Mucosa of stomach (tissue), 1 donor: ENCODE data around the gene PHC2.

Source experiments
- H3K27me3 ChIP-seq: one replicate; pipeline ENCODE4 v1.7.0; 2013; ENCODE audit warnings: mild to moderate bottlenecking, low read length; ENCODE audit not compliant: control insufficient read depth, insufficient read depth
- H3K36me3 ChIP-seq: one replicate; pipeline ENCODE4 v1.7.0; 2013; ENCODE audit warnings: low read length; ENCODE audit not compliant: control insufficient read depth, insufficient read depth
- H3K4me1 ChIP-seq: one replicate; pipeline ENCODE4 v1.7.0; 2013; ENCODE audit warnings: mild to moderate bottlenecking, low read length; ENCODE audit not compliant: control insufficient read depth, insufficient read depth
- H3K4me3 ChIP-seq: one replicate; pipeline ENCODE4 v1.7.0; 2013; ENCODE audit warnings: low read length
- H3K9ac ChIP-seq: one replicate; pipeline ENCODE4 v1.7.0; 2013; ENCODE audit warnings: mild to moderate bottlenecking, low read length, moderate library complexity
- H3K9me3 ChIP-seq: one replicate; pipeline ENCODE4 v1.7.0; 2013; ENCODE audit warnings: mild to moderate bottlenecking, low read length, moderate library complexity; ENCODE audit not compliant: control insufficient read depth
- donor health status: Pancreatic carcinoma.

Gene PHC2

GRCh38 chr1:33392206-33392605, 38.7 kb downstream of the PHC2 start:
- no peaks in the 10 kb centered on the region for H3K9me3 ChIP-seq
- no peak overlapping the region for H3K9ac ChIP-seq
- H3K36me3 ChIP-seq: no peaks in the 10 kb centered on the region
- no peaks in the 10 kb centered on the region for H3K27me3 ChIP-seq
- H3K4me1 ChIP-seq: no peaks in the 10 kb centered on the region
- H3K4me3 ChIP-seq: no peak overlapping the region

- H3K4me1 ChIP-seq: no peaks in the 10 kb centered on the region
- H3K4me3 ChIP-seq: no peak overlapping the region
- H3K9me3 ChIP-seq: no peaks in the 10 kb centered on the region
- H3K27me3 ChIP-seq: no peaks in the 10 kb centered on the region
- no peak overlapping the region for H3K9ac ChIP-seq
- H3K36me3 ChIP-seq: no peaks in the 10 kb centered on the region
Observed at GRCh38 chr1:33391343-33392078, 39.4 kb downstream of the PHC2 start.

GRCh38 chr1:33390542-33390941, 40.4 kb downstream of the PHC2 start:
- Histone ChIP-seq H3K36me3 (no peaks in the 10 kb centered on the region), H3K9me3 (no peaks in the 10 kb centered on the region), H3K9ac (no peak overlapping the region), H3K4me3 (no peak overlapping the region), H3K27me3 (no peaks in the 10 kb centered on the region), H3K4me1 (no peaks in the 10 kb centered on the region)

GRCh38 chr1:33388805-33389771, 41.8 kb downstream of the PHC2 start:
- Histone ChIP-seq H3K9me3 (no peaks in the 10 kb centered on the region), H3K9ac (no peak overlapping the region), H3K4me3 (no peak overlapping the region), H3K4me1 (no peaks in the 10 kb centered on the region), H3K36me3 (no peaks in the 10 kb centered on the region), H3K27me3 (no peaks in the 10 kb centered on the region)

GRCh38 chr1:33387625-33388024, 43.3 kb downstream of the PHC2 start:
- H3K4me1 ChIP-seq: no peaks in the 10 kb centered on the region
- H3K36me3 ChIP-seq: no peaks in the 10 kb centered on the region
- no peaks in the 10 kb centered on the region for H3K27me3 ChIP-seq
- H3K4me3 ChIP-seq: no peak overlapping the region
- no peaks in the 10 kb centered on the region for H3K9me3 ChIP-seq
- H3K9ac ChIP-seq: no peak overlapping the region

GRCh38 chr1:33385251-33385650, 45.6 kb downstream of the PHC2 start:
- Histone ChIP-seq H3K4me1 (no peaks in the 10 kb centered on the region), H3K9ac (no peak overlapping the region), H3K27me3 (no peaks in the 10 kb centered on the region), H3K4me3 (no peak overlapping the region), H3K9me3 (no peaks in the 10 kb centered on the region), H3K36me3 (no peaks in the 10 kb centered on the region)

- Histone ChIP-seq H3K36me3 (no peaks in the 10 kb centered on the region), H3K4me3 (no peak overlapping the region), H3K4me1 (no peaks in the 10 kb centered on the region), H3K27me3 (no peaks in the 10 kb centered on the region), H3K9ac (no peak overlapping the region), H3K9me3 (no peaks in the 10 kb centered on the region)
Observed at GRCh38 chr1:33384040-33384812, 46.7 kb downstream of the PHC2 start.

- Histone ChIP-seq H3K4me3 (no peak overlapping the region), H3K9me3 (no peaks in the 10 kb centered on the region), H3K9ac (no peak overlapping the region), H3K27me3 (no peaks in the 10 kb centered on the region), H3K36me3 (no peaks in the 10 kb centered on the region), H3K4me1 (no peaks in the 10 kb centered on the region)
Observed at GRCh38 chr1:33383489-33383888, 47.4 kb downstream of the PHC2 start.

GRCh38 chr1:33382661-33383415, 48.1 kb downstream of the PHC2 start:
- H3K9ac ChIP-seq: no peak overlapping the region
- H3K36me3 ChIP-seq: no peaks in the 10 kb centered on the region
- no peak overlapping the region for H3K4me3 ChIP-seq
- no peaks in the 10 kb centered on the region for H3K4me1 ChIP-seq
- no peaks in the 10 kb centered on the region for H3K9me3 ChIP-seq
- no peaks in the 10 kb centered on the region for H3K27me3 ChIP-seq

- Histone ChIP-seq H3K36me3 (no peaks in the 10 kb centered on the region), H3K9me3 (no peaks in the 10 kb centered on the region), H3K4me1 (no peaks in the 10 kb centered on the region), H3K9ac (no peak overlapping the region), H3K4me3 (no peak overlapping the region), H3K27me3 (no peaks in the 10 kb centered on the region)
Observed at GRCh38 chr1:33381977-33382376, 48.9 kb downstream of the PHC2 start.

GRCh38 chr1:33380811-33381210, 50.1 kb downstream of the PHC2 start:
- no peaks in the 10 kb centered on the region for H3K4me1 ChIP-seq
- H3K9me3 ChIP-seq: no peaks in the 10 kb centered on the region
- no peak overlapping the region for H3K4me3 ChIP-seq
- H3K27me3 ChIP-seq: no peaks in the 10 kb centered on the region
- H3K36me3 ChIP-seq: no peaks in the 10 kb centered on the region
- H3K9ac ChIP-seq: no peak overlapping the region
